Measurements from ENCODE around the gene SERPINB5.

The SERPINB5 gene

GRCh38 chr18:63523660-63524059, 46.9 kb downstream of the SERPINB5 start:
- H3K4me2 ChIP-seq, result no peak overlapping the region

DNA sequence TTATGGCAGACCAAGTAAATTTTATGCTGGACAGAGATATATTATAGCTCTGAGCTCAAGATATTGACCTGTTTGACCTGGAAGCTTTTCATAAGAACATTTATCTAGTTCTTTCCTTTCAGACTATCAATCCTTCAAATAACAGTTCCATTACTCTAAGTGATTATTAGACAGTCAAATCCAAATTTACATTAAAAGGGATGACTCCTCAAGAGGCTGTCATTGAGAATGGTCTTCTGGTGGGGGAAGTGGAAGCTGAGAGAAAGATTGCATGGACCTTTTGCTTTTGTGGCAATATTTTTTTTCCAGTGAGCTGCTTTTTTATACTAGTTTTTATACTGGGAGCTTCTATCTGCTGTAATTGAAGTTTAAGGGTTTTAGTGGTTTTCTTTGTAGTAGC, 50.5 kb downstream of the SERPINB5 start:
- Histone ChIP-seq H3K4me3 (IDR thresholded peaks at IDR 0.05; ENCODE audit: insufficient read depth, low read depth, low read length) (no peak overlapping the region), H4K20me1 (ENCODE audit: insufficient read depth) (no peaks in the 10 kb centered on the region), H3K27ac (no peak overlapping the region), H3K9ac (no peak overlapping the region), H3K27me3 (ENCODE audit: insufficient read depth, low read depth) (no peaks in the 10 kb centered on the region), H3K79me2 (ENCODE audit: insufficient read depth, low read depth) (no peaks in the 10 kb centered on the region), H3K36me3 (ENCODE audit: insufficient read depth) (no peaks in the 10 kb centered on the region), H3K4me1 (ENCODE audit: low read depth, poor library complexity, severe bottlenecking) (no peaks in the 10 kb centered on the region), H2AFZ (ENCODE audit: low read depth) (no peak overlapping the region), H3K4me2 (no peak overlapping the region)
- TF ChIP-seq CTCF (conservative IDR thresholded peaks at IDR 0.05; ENCODE audit: low read depth, low read length), result no peak

More at GRCh38 chr18:63523660-63524059, 46.9 kb downstream of the SERPINB5 start:
- Histone ChIP-seq H3K36me3 (ENCODE audit: insufficient read depth) (no peaks in the 10 kb centered on the region), H4K20me1 (ENCODE audit: insufficient read depth) (no peaks in the 10 kb centered on the region), H3K4me1 (ENCODE audit: low read depth, poor library complexity, severe bottlenecking) (peaks cover under 1% of the 10 kb centered on the region), H3K79me2 (ENCODE audit: insufficient read depth, low read depth) (no peaks in the 10 kb centered on the region), H3K4me3 (IDR thresholded peaks at IDR 0.05; ENCODE audit: insufficient read depth, low read depth, low read length) (no peak overlapping the region), H3K9ac (no peak overlapping the region), H3K27ac (no peak overlapping the region), H2AFZ (ENCODE audit: low read depth) (no peak overlapping the region), H3K27me3 (ENCODE audit: insufficient read depth, low read depth) (no peaks in the 10 kb centered on the region)
- no peak for TF ChIP-seq CTCF (conservative IDR thresholded peaks at IDR 0.05; ENCODE audit: low read depth, low read length)

DNA sequence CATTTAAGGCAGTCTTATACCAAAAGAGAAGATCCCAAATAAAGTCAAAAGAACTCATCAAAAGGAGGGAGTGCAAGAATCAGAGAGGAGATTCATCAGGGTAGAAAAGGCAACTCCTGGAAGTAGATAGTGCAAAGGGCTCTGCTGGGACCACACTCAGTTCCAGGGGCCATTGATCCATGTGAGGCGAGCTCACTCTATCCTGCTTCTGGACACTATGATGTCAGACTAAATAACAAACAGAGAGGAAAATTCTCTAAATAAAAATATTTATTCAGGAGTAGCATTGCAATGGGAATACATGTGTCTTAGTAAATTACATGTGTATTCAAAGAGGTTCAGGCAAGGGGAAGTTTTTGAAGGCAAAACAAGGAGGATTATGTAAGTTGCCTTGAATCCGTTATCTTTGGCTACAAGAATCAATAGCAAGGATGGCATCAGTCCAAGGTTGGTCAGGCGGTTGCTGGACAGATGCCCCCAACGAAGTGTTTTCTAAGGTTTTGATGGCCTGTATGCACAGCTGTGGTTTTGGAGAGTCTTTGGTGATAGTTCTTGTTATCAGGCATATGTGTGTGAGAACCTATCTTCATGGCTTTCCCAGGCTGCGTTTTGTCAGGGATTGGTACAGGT, 52.2 kb downstream of the SERPINB5 start:
- Histone ChIP-seq H3K4me3 (IDR thresholded peaks at IDR 0.05; ENCODE audit: insufficient read depth, low read depth, low read length) (no peak overlapping the region), H3K79me2 (ENCODE audit: insufficient read depth, low read depth) (no peaks in the 10 kb centered on the region), H3K9ac (no peak overlapping the region), H4K20me1 (ENCODE audit: insufficient read depth) (no peaks in the 10 kb centered on the region), H3K36me3 (ENCODE audit: insufficient read depth) (no peaks in the 10 kb centered on the region), H3K27ac (no peak overlapping the region), H3K27me3 (ENCODE audit: insufficient read depth, low read depth) (no peaks in the 10 kb centered on the region), H2AFZ (ENCODE audit: low read depth) (no peak overlapping the region), H3K4me2 (no peak overlapping the region), H3K4me1 (ENCODE audit: low read depth, poor library complexity, severe bottlenecking) (no peaks in the 10 kb centered on the region)
- no peak for TF ChIP-seq CTCF (conservative IDR thresholded peaks at IDR 0.05; ENCODE audit: low read depth, low read length)

GRCh38 chr18:63532471-63532870, 55.7 kb downstream of the SERPINB5 start:
- Histone ChIP-seq H3K9ac (no peak overlapping the region), H3K36me3 (ENCODE audit: insufficient read depth) (no peaks in the 10 kb centered on the region), H3K4me2 (no peak overlapping the region), H3K27me3 (ENCODE audit: insufficient read depth, low read depth) (no peaks in the 10 kb centered on the region), H2AFZ (ENCODE audit: low read depth) (no peak overlapping the region), H3K4me3 (IDR thresholded peaks at IDR 0.05; ENCODE audit: insufficient read depth, low read depth, low read length) (no peak overlapping the region), H3K79me2 (ENCODE audit: insufficient read depth, low read depth) (no peaks in the 10 kb centered on the region), H3K27ac (no peak overlapping the region), H3K4me1 (ENCODE audit: low read depth, poor library complexity, severe bottlenecking) (no peaks in the 10 kb centered on the region), H4K20me1 (ENCODE audit: insufficient read depth) (no peaks in the 10 kb centered on the region)
- no peak for TF ChIP-seq CTCF (conservative IDR thresholded peaks at IDR 0.05; ENCODE audit: low read depth, low read length)
